ENCODE data around the gene PLEKHG3.

PLEKHG3 gene

GRCh38 chr14:64708148-64709004 lies 4.2 kb downstream of the PLEKHG3 start:
- DNase-seq: peak; percentile 17

- no peak for DNase-seq
Observed at GRCh38 chr14:64709126-64709525, 4.9 kb downstream of the PLEKHG3 start.

- DNase-seq: no peak
Observed at GRCh38 chr14:64711039-64711438, 6.8 kb downstream of the PLEKHG3 start.

GRCh38 chr14:64713677-64714076 lies 9.5 kb downstream of the PLEKHG3 start:
- no peak for DNase-seq

- no peak for DNase-seq
Observed at GRCh38 chr14:64714432-64715025, 10.3 kb downstream of the PLEKHG3 start.

GRCh38 chr14:64715146-64715627 lies 11.0 kb downstream of the PLEKHG3 start:
- DNase-seq: no peak

- DNase-seq: no peak
Observed at GRCh38 chr14:64715628-64716412, 11.6 kb downstream of the PLEKHG3 start.

- no peak for DNase-seq
Observed at GRCh38 chr14:64717870-64718269, 13.6 kb downstream of the PLEKHG3 start.

- DNase-seq: no peak
Observed at GRCh38 chr14:64718762-64719161, 14.5 kb downstream of the PLEKHG3 start.

- no peak for DNase-seq
Observed at GRCh38 chr14:64719601-64720000, 15.4 kb downstream of the PLEKHG3 start.

- DNase-seq: no peak
Observed at GRCh38 chr14:64720131-64720576, 15.9 kb downstream of the PLEKHG3 start.

GRCh38 chr14:64721391-64721791 lies 17.2 kb downstream of the PLEKHG3 start:
- no peak for DNase-seq

- DNase-seq: no peak
Observed at GRCh38 chr14:64721899-64722298, 17.7 kb downstream of the PLEKHG3 start.

GRCh38 chr14:64722842-64723447 lies 18.7 kb downstream of the PLEKHG3 start:
- DNase-seq: peak; percentile 21

GRCh38 chr14:64723691-64724577 lies 19.7 kb downstream of the PLEKHG3 start:
- DNase-seq: peak; percentile 24

GRCh38 chr14:64724578-64724930 lies 20.3 kb downstream of the PLEKHG3 start:
- DNase-seq: no peak

GRCh38 chr14:64725261-64725815 lies 21.1 kb downstream of the PLEKHG3 start:
- DNase-seq: no peak

- DNase-seq: no peak
Observed at GRCh38 chr14:64725879-64726584, 21.8 kb downstream of the PLEKHG3 start.

GRCh38 chr14:64726585-64726890 lies 22.3 kb downstream of the PLEKHG3 start:
- peak; percentile 45 for DNase-seq

- DNase-seq: no peak
Observed at GRCh38 chr14:64727551-64728071, 23.4 kb downstream of the PLEKHG3 start.

GRCh38 chr14:64728106-64728505 lies 23.9 kb downstream of the PLEKHG3 start:
- DNase-seq: no peak

All from activated CD4-positive, alpha-beta T cell treated with anti-CD3 and anti-CD28 coated beads, Interleukin-2, amount 50 U/mL, for 16 hours (primary cell).